HCT116 (cell line): ENCODE results near the gene PRDM11. TPM values are rescaled to one million over a fixed set of nuclear protein-coding genes. Genes with fewer than 3 reads are reported as not detected.

Experiments used
- ATAC-seq: fragments of 200-7000 bp; cut with Tn5 transposase; 2 replicates; pipeline ENCODE4 v1.9.1; 2020; ENCODE audit warnings: mild to moderate bottlenecking, moderate library complexity
- BruUV-seq: library from RNA; stranded (reverse); fragments of 400-500 nt; replicated peaks from 2 replicates; lab custom pipeline; 2021; lab: Mats Ljungman, UMichigan
- CTCF ChIA-PET: fragments of 300-600 bp; sonication (Branson Sonifier 250); formaldehyde crosslinking; loops from one replicate; lab custom pipeline; 2021; ENCODE audit warnings: antibody characterized with exemption; lab: Charles Lee
- POLR2A ChIA-PET: fragments of 300-600, 350-600 bp; sonication (Branson Sonifier 250); formaldehyde crosslinking; loops from one replicate; lab custom pipeline; 2021; ENCODE audit warnings: antibody characterized with exemption; lab: Charles Lee
- RAD21 ChIA-PET, 2 experiments: fragments of 300-600 bp; sonication (Branson Sonifier 250); formaldehyde crosslinking; loops; one replicate each; lab custom pipeline; 2023; ENCODE audit warnings: low total read pairs in 2 of 2; ENCODE audit not compliant: uncharacterized antibody in 2 of 2, unreplicated experiment in 2 of 2, low non-redundant PET in 1 of 2; lab: Charles Lee
- DNase-seq: peaks from one replicate; pipeline ENCODE4 v3.0.0-alpha.2; 2010; ENCODE audit warnings: low read depth, low spot score
- H2AFZ ChIP-seq: fragments of 200-600 bp; shearing (Covaris generic), sonication (generic); 2 replicates; pipeline ENCODE4 v1.6.1; 2017; ENCODE audit warnings: low read depth, mixed run types, mixed read lengths, antibody characterized with exemption, low read length; ENCODE audit not compliant: poor library complexity, severe bottlenecking
- H3K27ac ChIP-seq: 2 replicates; pipeline ENCODE4 v1.5.1; 2012; ENCODE audit warnings: low read depth, low read length
- H3K27me3 ChIP-seq: fragments of 200-600 bp; sonication (generic); 2 replicates; pipeline ENCODE4 v1.6.1; 2016; ENCODE audit warnings: mixed run types, low read length, mixed read lengths; ENCODE audit not compliant: insufficient read depth
- H3K36me3 ChIP-seq, 2 experiments: fragments of 200-500 bp in 1 of 2; fragments of 200-600 bp in 1 of 2; sonication (Bioruptor generic) in 1 of 2; sonication (generic) in 1 of 2; 2 replicates each; pipeline versions ENCODE4 v1.5.1 to v1.6.1; 2014 to 2016; ENCODE audit warnings: low read length in 2 of 2, inconsistent platforms in 1 of 2, mixed read lengths in 1 of 2, mixed run types in 1 of 2; ENCODE audit not compliant: insufficient read depth in 2 of 2, control insufficient read depth in 1 of 2
- H3K4me1 ChIP-seq, 2 experiments: fragments of 200-600 bp in 1 of 2; sonication (generic) in 1 of 2; 2 replicates each; pipeline versions ENCODE4 v1.5.1 to v1.6.1; 2012 to 2017; ENCODE audit warnings: low read length in 2 of 2, inconsistent platforms in 1 of 2, mild to moderate bottlenecking in 1 of 2, mixed read lengths in 1 of 2, mixed run types in 1 of 2, moderate library complexity in 1 of 2; ENCODE audit not compliant: insufficient read depth in 2 of 2, control insufficient read depth in 1 of 2
- H3K4me2 ChIP-seq: fragments of 200-600 bp; sonication (generic); 2 replicates; pipeline ENCODE4 v1.6.1; 2017; ENCODE audit warnings: mixed run types, low read length, mixed read lengths
- H3K4me3 ChIP-seq, 2 experiments: fragments of 200-600 bp in 1 of 2; sonication (generic) in 1 of 2; replicated peaks in 1 of 2; 2 replicates each; pipeline ENCODE4 v1.5.1; 2011 to 2016; ENCODE audit warnings: low read length in 2 of 2, control low read depth in 1 of 2, low read depth in 1 of 2, mild to moderate bottlenecking in 1 of 2, mixed read lengths in 1 of 2, mixed run types in 1 of 2
- H3K79me2 ChIP-seq: fragments of 200-600 bp; sonication (generic); 2 replicates; pipeline ENCODE4 v1.6.1; 2017; ENCODE audit warnings: mild to moderate bottlenecking, mixed run types, low read length, moderate library complexity, mixed read lengths; ENCODE audit not compliant: insufficient read depth
- H3K9ac ChIP-seq: fragments of 200-600 bp; sonication (generic); 2 replicates; pipeline ENCODE4 v1.6.1; 2016; ENCODE audit warnings: low read length, mixed read lengths
- H3K9me2 ChIP-seq: fragments of 200-600 bp; sonication (generic), shearing (Covaris generic); 2 replicates; pipeline ENCODE4 v1.6.1; 2017; ENCODE audit warnings: mixed run types, mild to moderate bottlenecking, moderate library complexity; ENCODE audit not compliant: insufficient read depth
- H3K9me3 ChIP-seq, 2 experiments: fragments of 200-500 bp in 1 of 2; fragments of 200-600 bp in 1 of 2; sonication (Bioruptor generic) in 1 of 2; sonication (generic) in 1 of 2; 2 replicates each; pipeline ENCODE4 v1.6.1; 2014 to 2017; ENCODE audit warnings: low read length in 2 of 2, mixed read lengths in 2 of 2, inconsistent platforms in 1 of 2, low read depth in 1 of 2, mild to moderate bottlenecking in 1 of 2, mixed run types in 1 of 2, moderate library complexity in 1 of 2; ENCODE audit not compliant: control insufficient read depth in 1 of 2, insufficient read depth in 1 of 2
- H4K20me1 ChIP-seq: fragments of 200-600 bp; sonication (generic), shearing (Covaris generic); 2 replicates; pipeline ENCODE4 v1.6.1; 2017; ENCODE audit warnings: mixed run types, mild to moderate bottlenecking, moderate library complexity; ENCODE audit not compliant: insufficient read depth
- ATF3 ChIP-seq: IDR thresholded peaks from 2 replicates; pipeline ENCODE4 v1.6.1; 2012
- CBX3 ChIP-seq: IDR thresholded peaks from 2 replicates; pipeline ENCODE4 v1.6.1; 2012; ENCODE audit warnings: low read depth
- CEBPB ChIP-seq: IDR thresholded peaks from 2 replicates; pipeline ENCODE4 v1.6.1; 2012; ENCODE audit warnings: low read depth
- CTCF ChIP-seq, 3 experiments: fragments of 200-600 bp in 1 of 3; sonication (generic) in 1 of 3; IDR thresholded peaks in 2 of 3; conservative IDR thresholded peaks in 1 of 3; 2 replicates each; pipeline ENCODE4 v1.5.1; 2012 to 2017; ENCODE audit warnings: low read depth in 2 of 3, low read length in 2 of 3, antibody characterized with exemption in 1 of 3, borderline replicate concordance in 1 of 3, control low read depth in 1 of 3, mild to moderate bottlenecking in 1 of 3, mixed read lengths in 1 of 3, mixed run types in 1 of 3, moderate library complexity in 1 of 3; ENCODE audit not compliant: insufficient read depth in 1 of 3
- EZH2 ChIP-seq: fragments of 200-600 bp; sonication (generic); IDR thresholded peaks from 2 replicates; pipeline ENCODE4 v1.6.1; 2017; ENCODE audit warnings: antibody characterized with exemption, mixed run types
- EZH2phosphoT487 ChIP-seq: fragments of 200-600 bp; IDR thresholded peaks from 2 replicates; pipeline ENCODE4 v1.6.1; 2018; ENCODE audit warnings: antibody characterized with exemption, borderline replicate concordance
- JUND ChIP-seq: IDR thresholded peaks from 2 replicates; pipeline ENCODE4 v1.6.1; 2012
- SP1 ChIP-seq: IDR thresholded peaks from 2 replicates; pipeline ENCODE4 v1.6.1; 2012; ENCODE audit warnings: low read depth
- ZBTB33 ChIP-seq: IDR thresholded peaks from 2 replicates; pipeline ENCODE4 v1.6.1; 2011; ENCODE audit warnings: mild to moderate bottlenecking, low read length, moderate library complexity; ENCODE audit not compliant: insufficient replicate concordance; ENCODE audit errors: extremely low read depth
- intact Hi-C: fragments of 100-400 bp; cut with micrococcal nuclease; formaldehyde crosslinking; loops from 2 replicates; pipeline ENCODE4 v1.10.0; 2022
- total RNA-seq: library from RNA; stranded (reverse); gene quantifications from one replicate; pipeline ENCODE4 v1.2.1, GENCODE V29; 2021; ENCODE audit not compliant: unreplicated experiment

The PRDM11 gene
- total RNA-seq, 1 experiment from 2014 or later: 9.3 TPM

- no peaks in the 10 kb centered on the region for H3K4me1 ChIP-seq
- H3K9me3 ChIP-seq: no peaks in the 10 kb centered on the region
- H3K27me3 ChIP-seq: no peaks in the 10 kb centered on the region
- intact Hi-C loops: no loop called here
- TF ChIP-seq EZH2 (no peak), JUND (no peak), ZBTB33 (no peak), CTCF (IDR thresholded peaks at IDR 0.05 in 2 of 3, conservative IDR thresholded peaks at IDR 0.05 in 1 of 3; ENCODE audit: borderline replicate concordance in 1 of 3, insufficient read depth in 1 of 3, low read depth in 2 of 3, low read length in 2 of 3) (no peak), ATF3 (no peak), CBX3 (no peak), SP1 (no peak), EZH2phosphoT487 (no peak), CEBPB (no peak)
- no peak overlapping the region for H3K27ac ChIP-seq
- H3K4me3 ChIP-seq: no peak overlapping the region
- no TSS peak for BruUV-seq
- H3K36me3 ChIP-seq: no peaks in the 10 kb centered on the region
- no peaks in the 10 kb centered on the region for H3K9me2 ChIP-seq
- H3K4me2 ChIP-seq: no peak overlapping the region
- DNase-seq: no peak
- ChIA-PET POLR2A (no interaction called here), CTCF (interaction anchor here (1.1 kb wide), 1 partner anchor 46 kb away, joined by 3 read pairs; no protein-coding TSS in a partner anchor), RAD21 (no interaction called here)
- no peaks in the 10 kb centered on the region for H4K20me1 ChIP-seq
- ATAC-seq: no peak
- no peak overlapping the region for H3K9ac ChIP-seq
- no peak overlapping the region for H2AFZ ChIP-seq
- no peaks in the 10 kb centered on the region for H3K79me2 ChIP-seq
Observed at GRCh38 chr11:45156201-45156600, 9.8 kb downstream of the PRDM11 start.
